Keratinocyte (primary cell): Measurements from ENCODE around the gene KIAA0825.

Source experiments
- CTCF ChIP-seq, 3 experiments: IDR thresholded peaks in 1 of 3; conservative IDR thresholded peaks in 1 of 3; optimal IDR thresholded peaks in 1 of 3; 2 replicates in 2 of 3; 3 replicates in 1 of 3; pipeline versions ENCODE3 to v1.5.1; 2011; ENCODE audit warnings: low read length in 3 of 3, mild to moderate bottlenecking in 3 of 3, moderate library complexity in 2 of 3, control low read depth in 1 of 3, inconsistent platforms in 1 of 3; ENCODE audit not compliant: insufficient read depth in 2 of 3; ENCODE audit errors: extremely low read depth in 1 of 3
- EZH2 ChIP-seq: IDR thresholded peaks from one replicate; pipeline ENCODE4 v1.6.1; 2012; ENCODE audit warnings: inconsistent platforms, mild to moderate bottlenecking, low read length, moderate library complexity

GRCh38 chr5:94467954-94468930, 150.2 kb downstream of the KIAA0825 start:
- TF ChIP-seq CTCF (optimal IDR thresholded peaks at IDR 0.05 in 1 of 3, IDR thresholded peaks at IDR 0.05 in 1 of 3, conservative IDR thresholded peaks at IDR 0.05 in 1 of 3; ENCODE audit: extremely low read depth in 1 of 3, insufficient read depth in 2 of 3, low read length in 3 of 3) (no peak), EZH2 (no peak)
